Measurements from ENCODE around the gene ING1.
"Not testable (repeated sequence)": the region's sequence is repeated elsewhere in the genome, so short reads cannot be mapped to it uniquely, and the experiment has no call there.

DNA sequence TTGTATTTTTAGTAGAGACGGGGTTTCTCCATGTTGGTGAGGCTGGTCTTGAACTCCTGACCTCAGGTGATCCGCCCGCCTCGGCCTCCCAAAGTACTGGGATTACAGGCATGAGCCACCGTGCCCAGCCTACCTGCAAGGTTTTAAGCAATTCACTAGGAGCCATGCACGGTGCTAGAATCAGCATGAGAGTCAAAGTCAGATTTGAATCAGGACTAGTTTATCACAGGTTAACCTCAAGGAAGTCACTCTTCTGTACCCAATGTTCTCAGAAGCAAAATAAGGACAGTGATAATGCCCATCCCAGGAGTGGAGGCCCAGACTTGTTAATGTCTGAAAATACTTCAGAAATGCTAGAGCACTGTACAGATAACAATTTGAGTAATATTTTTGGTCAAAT lies 12.7 kb downstream of the ING1 start:
- TF ChIP-seq, protein P1, sequence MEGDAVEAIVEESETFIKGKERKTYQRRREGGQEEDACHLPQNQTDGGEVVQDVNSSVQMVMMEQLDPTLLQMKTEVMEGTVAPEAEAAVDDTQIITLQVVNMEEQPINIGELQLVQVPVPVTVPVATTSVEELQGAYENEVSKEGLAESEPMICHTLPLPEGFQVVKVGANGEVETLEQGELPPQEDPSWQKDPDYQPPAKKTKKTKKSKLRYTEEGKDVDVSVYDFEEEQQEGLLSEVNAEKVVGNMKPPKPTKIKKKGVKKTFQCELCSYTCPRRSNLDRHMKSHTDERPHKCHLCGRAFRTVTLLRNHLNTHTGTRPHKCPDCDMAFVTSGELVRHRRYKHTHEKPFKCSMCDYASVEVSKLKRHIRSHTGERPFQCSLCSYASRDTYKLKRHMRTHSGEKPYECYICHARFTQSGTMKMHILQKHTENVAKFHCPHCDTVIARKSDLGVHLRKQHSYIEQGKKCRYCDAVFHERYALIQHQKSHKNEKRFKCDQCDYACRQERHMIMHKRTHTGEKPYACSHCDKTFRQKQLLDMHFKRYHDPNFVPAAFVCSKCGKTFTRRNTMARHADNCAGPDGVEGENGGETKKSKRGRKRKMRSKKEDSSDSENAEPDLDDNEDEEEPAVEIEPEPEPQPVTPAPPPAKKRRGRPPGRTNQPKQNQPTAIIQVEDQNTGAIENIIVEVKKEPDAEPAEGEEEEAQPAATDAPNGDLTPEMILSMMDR (IDR thresholded peaks at IDR 0.05), result not testable (repeated sequence)
- not testable (repeated sequence) for TF ChIP-seq POLR2A (IDR thresholded peaks at IDR 0.05)

Measured in adrenal gland (tissue), 5 donors.